Activated naive CD4-positive, alpha-beta T cell treated with anti-CD3 and anti-CD28 coated beads, Interleukin-2, amount 50 U/mL, for 72 hours (primary cell): ENCODE data around the gene S100G. TPM values are rescaled to one million over a fixed set of nuclear protein-coding genes. Genes with fewer than 3 reads are reported as not detected.

Experiments used
- ATAC-seq, 2 donors: fragments of 150-1000 bp; cut with Tn5 transposase; 2 replicates each; pipeline ENCODE4 v1.10.0; 2021; ENCODE audit warnings: mild to moderate bottlenecking in 2 of 2, moderate library complexity in 2 of 2
- DNase-seq, 2 donors: peaks; one replicate each; pipeline ENCODE4 v3.0.0; 2021 to 2022; ENCODE audit warnings: low spot score in 2 of 2
- H3K27ac Mint-ChIP-seq, 2 donors: one replicate each; pipeline ENCODE4 v1.8.0; 2022; ENCODE audit warnings: mild to moderate bottlenecking in 2 of 2, mixed read lengths in 2 of 2
- H3K36me3 Mint-ChIP-seq, 2 donors: one replicate each; pipeline ENCODE4 v1.8.0; 2022; ENCODE audit warnings: mixed read lengths in 2 of 2
- H3K9me3 Mint-ChIP-seq, 2 donors: one replicate each; pipeline ENCODE4 v1.8.0; 2022; ENCODE audit warnings: mixed read lengths in 2 of 2
- total RNA-seq, 2 donors: library from RNA; stranded (reverse); gene quantifications; one replicate each; pipeline ENCODE4 v1.2.3, GENCODE V29; 2022

S100G gene
- total RNA-seq, 2 donors from 2014 or later: not detected

- Mint-ChIP-seq H3K36me3 (no peaks in the 10 kb centered on the region), H3K27ac (no peak overlapping the region), H3K9me3 (no peaks in the 10 kb centered on the region)
- DNase-seq (no peak), ATAC-seq (no peak)
Observed at GRCh38 chrX:16678689-16679088, 28.7 kb downstream of the S100G start.

- no peaks in the 10 kb centered on the region for H3K36me3 Mint-ChIP-seq
- ATAC-seq (no peak), DNase-seq (no peak)
- H3K27ac Mint-ChIP-seq: no peak overlapping the region
- no peaks in the 10 kb centered on the region for H3K9me3 Mint-ChIP-seq
Observed at GRCh38 chrX:16683007-16683664, 33.2 kb downstream of the S100G start.

GRCh38 chrX:16687514-16687913, 37.6 kb downstream of the S100G start:
- DNase-seq: no peak

GRCh38 chrX:16695079-16695676, 45.2 kb downstream of the S100G start:
- peak; percentile 46 to 58 for ATAC-seq
- H3K36me3 Mint-ChIP-seq: no peaks in the 10 kb centered on the region
- peak in 1 of 2 donors; percentile 57 for DNase-seq
- no peak overlapping the region for H3K27ac Mint-ChIP-seq
- no peaks in the 10 kb centered on the region for H3K9me3 Mint-ChIP-seq

More at GRCh38 chrX:16687514-16687913, 37.6 kb downstream of the S100G start:
- Mint-ChIP-seq H3K9me3 (no peaks in the 10 kb centered on the region), H3K36me3 (no peaks in the 10 kb centered on the region), H3K27ac (no peak overlapping the region)
- no peak for ATAC-seq

GRCh38 chrX:16696956-16697355, 47.0 kb downstream of the S100G start:
- ATAC-seq (no peak), DNase-seq (no peak)
- H3K9me3 Mint-ChIP-seq: no peaks in the 10 kb centered on the region
- no peak overlapping the region for H3K27ac Mint-ChIP-seq
- no peaks in the 10 kb centered on the region for H3K36me3 Mint-ChIP-seq

GRCh38 chrX:16699389-16699788, 49.4 kb downstream of the S100G start:
- H3K36me3 Mint-ChIP-seq: no peaks in the 10 kb centered on the region
- DNase-seq (no peak), ATAC-seq (no peak)
- H3K27ac Mint-ChIP-seq: no peak overlapping the region
- no peaks in the 10 kb centered on the region for H3K9me3 Mint-ChIP-seq

- Mint-ChIP-seq H3K9me3 (no peaks in the 10 kb centered on the region), H3K27ac (no peak overlapping the region), H3K36me3 (no peaks in the 10 kb centered on the region)
- DNase-seq (no peak), ATAC-seq (no peak)
Observed at GRCh38 chrX:16700734-16701133, 50.8 kb downstream of the S100G start.

- no peak for ATAC-seq
- no peaks in the 10 kb centered on the region for H3K9me3 Mint-ChIP-seq
- DNase-seq: no peak
- no peak overlapping the region for H3K27ac Mint-ChIP-seq
- no peaks in the 10 kb centered on the region for H3K36me3 Mint-ChIP-seq
Observed at GRCh38 chrX:16702700-16703599, 53.0 kb downstream of the S100G start.

Other genes with a start within 250 kb of the S100G start
- gene CTPS2, start 62.5 kb downstream of the S100G start, total RNA-seq: 1 to 10 TPM; 2.0 to 8.4 TPM
- gene SYAP1, start 69.5 kb downstream of the S100G start, total RNA-seq: 10 to 100 TPM; 16.8 to 19.5 TPM
- 10 to 100 TPM; 11.0 to 16.7 TPM for gene TXLNG, start 136.3 kb downstream of the S100G start, total RNA-seq
- gene RBBP7, start 220.2 kb downstream of the S100G start, total RNA-seq: 100 to 1,000 TPM; 185 to 197 TPM